Measurements from ENCODE around the gene MAN1C1.

- TF ChIP-seq POLR2A (IDR thresholded peaks at IDR 0.05) (no peak), POLR2AphosphoS5 (IDR thresholded peaks at IDR 0.05) (no peak)
Measured at GRCh38 chr1:25747046-25747719, 130.6 kb downstream of the MAN1C1 start.
